Body of pancreas (tissue), 4 donors: ENCODE measurements around the gene FMO5.

Experiments used
- CTCF ChIP-seq, 7 experiments: fragments of 450-650 bp in 4 of 7; fragments of 200-600 bp in 3 of 7; sonication (generic) in 3 of 7; IDR thresholded peaks; one replicate each; pipeline ENCODE4 v1.5.1; 2016 to 2019; ENCODE audit warnings: antibody characterized with exemption in 7 of 7
- POLR2A ChIP-seq, 3 donors: fragments of 450-650 bp; IDR thresholded peaks; one replicate each; pipeline ENCODE4 v1.6.1; 2016; ENCODE audit warnings: antibody characterized with exemption in 3 of 3, mild to moderate bottlenecking in 2 of 3

GRCh38 chr1:147238925-147239820, 14.0 kb upstream of the FMO5 start:
- TF ChIP-seq CTCF (IDR thresholded peaks at IDR 0.05) (no peak), POLR2A (IDR thresholded peaks at IDR 0.05) (no peak)
